PC-9 (cell line): ENCODE measurements around the gene EEPD1. TPM values are rescaled to one million over a fixed set of nuclear protein-coding genes. Genes with fewer than 3 reads are reported as not detected.

ENCODE experiments used
- BruUV-seq: library from RNA; stranded (reverse); fragments of 400-500 nt; replicated peaks from 2 replicates; lab custom pipeline; 2021; lab: Mats Ljungman, UMichigan
- CTCF ChIA-PET: fragments of 300-600 bp; sonication (Branson Sonifier 250); formaldehyde crosslinking; loops from one replicate; lab custom pipeline; 2022; ENCODE audit warnings: antibody characterized with exemption; lab: Charles Lee
- POLR2A ChIA-PET: fragments of 300-600 bp; sonication (Branson Sonifier 250); formaldehyde crosslinking; loops from one replicate; lab custom pipeline; 2022; ENCODE audit warnings: antibody characterized with exemption; ENCODE audit not compliant: unreplicated experiment; lab: Charles Lee
- DNase-seq, 2 experiments: peaks; one replicate each; pipeline versions ENCODE4 v3.0.0 to v3.0.0-alpha.2; 2015 to 2022; ENCODE audit warnings: mixed read lengths in 1 of 2
- H2AFZ ChIP-seq: fragments of 200-600 bp; sonication (generic); 2 replicates; pipeline ENCODE4 v1.8.1; 2017; ENCODE audit warnings: antibody characterized with exemption
- H3F3A ChIP-seq: fragments of 200-600 bp; sonication (generic); 2 replicates; pipeline ENCODE4 v1.8.1; 2017; ENCODE audit warnings: antibody characterized with exemption, mild to moderate bottlenecking, low read depth; ENCODE audit not compliant: insufficient read depth
- H3K27ac ChIP-seq: fragments of 200-600 bp; sonication (generic); 2 replicates; pipeline ENCODE4 v1.6.1; 2016; ENCODE audit warnings: mixed run types
- H3K27me3 ChIP-seq: fragments of 200-600 bp; sonication (generic); 2 replicates; pipeline ENCODE4 v1.6.1; 2016; ENCODE audit warnings: low read depth, mixed run types; ENCODE audit not compliant: insufficient read depth
- H3K36me3 ChIP-seq: fragments of 200-600 bp; sonication (generic); 2 replicates; pipeline ENCODE4 v1.6.1; 2016; ENCODE audit warnings: low read depth, mixed run types
- H3K4me1 ChIP-seq: fragments of 200-600 bp; sonication (generic); replicated peaks from 2 replicates; pipeline ENCODE4 v1.6.1; 2016; ENCODE audit warnings: mixed run types; ENCODE audit not compliant: insufficient read depth
- H3K4me2 ChIP-seq: fragments of 200-600 bp; sonication (generic); 2 replicates; pipeline ENCODE4 v1.6.1; 2017; ENCODE audit warnings: mixed run types
- H3K4me3 ChIP-seq: fragments of 200-600 bp; sonication (generic); 2 replicates; pipeline ENCODE4 v1.6.1; 2016; ENCODE audit warnings: mixed run types
- H3K79me2 ChIP-seq: fragments of 200-600 bp; sonication (generic); 2 replicates; pipeline ENCODE4 v1.6.1; 2017; ENCODE audit warnings: low read depth, mixed run types
- H3K9me2 ChIP-seq: fragments of 200-600 bp; sonication (generic); 2 replicates; pipeline ENCODE4 v1.8.1; 2017; ENCODE audit warnings: mild to moderate bottlenecking; ENCODE audit not compliant: insufficient read depth
- H3K9me3 ChIP-seq: fragments of 200-600 bp; sonication (generic); 2 replicates; pipeline ENCODE4 v1.8.1; 2016; ENCODE audit warnings: low read depth; ENCODE audit not compliant: insufficient read depth
- H4K20me1 ChIP-seq: fragments of 200-600 bp; sonication (generic); 2 replicates; pipeline ENCODE4 v1.8.1; 2017; ENCODE audit not compliant: insufficient read depth
- EZH2 ChIP-seq: fragments of 200-600 bp; sonication (generic); IDR thresholded peaks from 2 replicates; pipeline ENCODE4 v1.8.0; 2017; ENCODE audit warnings: antibody characterized with exemption, low read depth
- intact Hi-C: fragments of 100-400 bp; cut with micrococcal nuclease; formaldehyde crosslinking; loops from one replicate; pipeline ENCODE4 v1.10.0; 2022; ENCODE audit not compliant: unreplicated experiment
- total RNA-seq: library from RNA; stranded (reverse); gene quantifications from 2 replicates; pipeline ENCODE4 v1.2.3, GENCODE V29; 2021
- TF ChIP-seq, protein P1 (sequence below): fragments of 200-600 bp; sonication (generic); conservative IDR thresholded peaks from 2 replicates; pipeline ENCODE4 v1.6.1; 2017; ENCODE audit warnings: mixed run types, antibody characterized with exemption, mild to moderate bottlenecking, moderate library complexity

The EEPD1 gene
- total RNA-seq, 1 experiment from 2014 or later, result 6.0 TPM

GRCh38 chr7:36208997-36209813 lies 56.2 kb downstream of the EEPD1 start:
- ChIA-PET CTCF (no interaction called here), POLR2A (no interaction called here)
- intact Hi-C loops, result loop anchor here (5.0 kb wide), 3 partner anchors 57 to 222 kb away; partner anchors contain the start of gene EEPD1
- H3K4me1 ChIP-seq, result peaks cover 38% of the 10 kb centered on the region
- H4K20me1 ChIP-seq, result no peaks in the 10 kb centered on the region
- TF ChIP-seq, protein P1, sequence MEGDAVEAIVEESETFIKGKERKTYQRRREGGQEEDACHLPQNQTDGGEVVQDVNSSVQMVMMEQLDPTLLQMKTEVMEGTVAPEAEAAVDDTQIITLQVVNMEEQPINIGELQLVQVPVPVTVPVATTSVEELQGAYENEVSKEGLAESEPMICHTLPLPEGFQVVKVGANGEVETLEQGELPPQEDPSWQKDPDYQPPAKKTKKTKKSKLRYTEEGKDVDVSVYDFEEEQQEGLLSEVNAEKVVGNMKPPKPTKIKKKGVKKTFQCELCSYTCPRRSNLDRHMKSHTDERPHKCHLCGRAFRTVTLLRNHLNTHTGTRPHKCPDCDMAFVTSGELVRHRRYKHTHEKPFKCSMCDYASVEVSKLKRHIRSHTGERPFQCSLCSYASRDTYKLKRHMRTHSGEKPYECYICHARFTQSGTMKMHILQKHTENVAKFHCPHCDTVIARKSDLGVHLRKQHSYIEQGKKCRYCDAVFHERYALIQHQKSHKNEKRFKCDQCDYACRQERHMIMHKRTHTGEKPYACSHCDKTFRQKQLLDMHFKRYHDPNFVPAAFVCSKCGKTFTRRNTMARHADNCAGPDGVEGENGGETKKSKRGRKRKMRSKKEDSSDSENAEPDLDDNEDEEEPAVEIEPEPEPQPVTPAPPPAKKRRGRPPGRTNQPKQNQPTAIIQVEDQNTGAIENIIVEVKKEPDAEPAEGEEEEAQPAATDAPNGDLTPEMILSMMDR, result no peak
- no peak for TF ChIP-seq EZH2
- DNase-seq, result peak in 1 of 2 experiments; percentile 68
- no peaks in the 10 kb centered on the region for H3K9me3 ChIP-seq
- H3K36me3 ChIP-seq, result no peaks in the 10 kb centered on the region
- no peak overlapping the region for H2AFZ ChIP-seq
- H3K27me3 ChIP-seq, result no peaks in the 10 kb centered on the region
- no peak overlapping the region for H3K4me3 ChIP-seq
- no peak overlapping the region for H3K27ac ChIP-seq
- H3F3A ChIP-seq, result peaks cover 27% of the 10 kb centered on the region
- H3K9me2 ChIP-seq, result no peaks in the 10 kb centered on the region
- no peak overlapping the region for H3K4me2 ChIP-seq
- H3K79me2 ChIP-seq, result peaks cover 42% of the 10 kb centered on the region
- BruUV-seq, result no TSS peak

DNA sequence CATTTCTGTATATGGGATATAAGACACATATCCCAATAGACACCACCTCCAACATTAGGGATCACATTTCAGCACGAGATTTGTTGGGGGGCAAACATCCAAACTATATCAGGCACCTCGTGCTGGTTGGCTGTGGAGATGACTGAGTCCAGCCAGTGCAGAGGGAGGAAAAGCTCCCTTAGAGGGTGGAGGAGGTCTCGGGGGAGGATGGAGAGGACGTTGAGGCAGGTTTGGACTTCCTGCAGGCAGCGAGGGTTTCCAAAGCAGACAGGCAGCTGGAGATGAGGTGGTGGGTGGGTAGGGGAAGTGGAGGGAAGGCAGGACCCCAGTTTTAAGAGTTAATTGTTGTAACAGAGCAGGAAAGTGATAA lies 56.7 kb downstream of the EEPD1 start:
- no peak overlapping the region for H3K4me3 ChIP-seq
- no peak overlapping the region for H3K4me2 ChIP-seq
- no TSS peak for BruUV-seq
- TF ChIP-seq, protein P1, result no peak
- no peak for TF ChIP-seq EZH2
- H2AFZ ChIP-seq, result no peak overlapping the region
- no peaks in the 10 kb centered on the region for H3K36me3 ChIP-seq
- H3K27me3 ChIP-seq, result no peaks in the 10 kb centered on the region
- ChIA-PET POLR2A (no interaction called here), CTCF (no interaction called here)
- H3F3A ChIP-seq, result peaks cover 27% of the 10 kb centered on the region
- peaks cover 42% of the 10 kb centered on the region for H3K79me2 ChIP-seq
- no peak for DNase-seq
- no peaks in the 10 kb centered on the region for H4K20me1 ChIP-seq
- peaks cover 38% of the 10 kb centered on the region for H3K4me1 ChIP-seq
- no peak overlapping the region for H3K27ac ChIP-seq
- no peaks in the 10 kb centered on the region for H3K9me2 ChIP-seq
- intact Hi-C loops, result loop anchor here (5.0 kb wide), 3 partner anchors 57 to 222 kb away; partner anchors contain the start of gene EEPD1
- H3K9me3 ChIP-seq, result no peaks in the 10 kb centered on the region

DNA sequence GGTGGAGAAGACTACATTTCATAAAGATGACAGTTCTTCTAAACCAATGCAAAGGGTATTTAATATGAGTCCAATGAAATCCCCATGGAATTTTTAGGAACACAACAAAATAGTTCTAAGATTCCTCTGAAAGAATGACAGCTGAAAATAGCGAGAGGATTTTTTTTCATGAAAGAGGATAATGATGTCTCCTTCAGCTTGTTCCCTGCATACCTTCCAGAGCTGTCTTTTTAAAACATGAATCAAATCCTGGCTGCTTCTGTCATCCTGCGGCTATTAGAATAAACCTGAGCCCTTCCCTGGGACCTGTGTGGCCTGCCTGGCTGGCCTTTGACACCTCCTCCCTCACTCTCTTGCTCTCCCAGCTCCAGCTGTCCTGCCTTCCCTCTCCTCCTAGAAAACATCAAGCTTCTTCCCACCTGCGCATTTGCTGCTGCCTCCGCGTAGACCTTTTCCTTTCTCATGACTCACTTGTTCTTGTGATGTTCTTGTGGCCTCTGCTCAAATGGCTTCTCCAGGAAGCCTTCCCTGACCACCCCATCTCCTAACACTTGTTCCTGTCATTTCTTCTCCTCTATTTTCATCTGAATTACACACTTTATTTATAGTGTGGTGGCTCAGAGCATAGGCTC lies 57.4 kb downstream of the EEPD1 start:
- intact Hi-C loops, result no loop called here
- Histone ChIP-seq H3K79me2 (peaks cover 42% of the 10 kb centered on the region), H4K20me1 (no peaks in the 10 kb centered on the region), H3K36me3 (no peaks in the 10 kb centered on the region), H3K4me2 (no peak overlapping the region), H3F3A (peaks cover 27% of the 10 kb centered on the region), H3K27me3 (no peaks in the 10 kb centered on the region), H3K9me2 (no peaks in the 10 kb centered on the region), H2AFZ (no peak overlapping the region), H3K4me1 (peaks cover 38% of the 10 kb centered on the region), H3K27ac (no peak overlapping the region), H3K9me3 (no peaks in the 10 kb centered on the region), H3K4me3 (no peak overlapping the region)
- no peak for DNase-seq
- ChIA-PET POLR2A (no interaction called here), CTCF (no interaction called here)
- TF ChIP-seq, protein P1, result no peak
- TF ChIP-seq EZH2, result no peak
- BruUV-seq, result no TSS peak
